Erythroblast (primary cell): ENCODE results near the gene MAP2.

ENCODE experiments used
- GATA1 ChIP-seq: IDR thresholded peaks from 2 replicates; pipeline ENCODE4 v1.6.1; 2011; ENCODE audit warnings: low read depth, mild to moderate bottlenecking, control low read depth, low read length, moderate library complexity
- POLR2A ChIP-seq: IDR thresholded peaks from 2 replicates; pipeline ENCODE4 v1.6.1; 2011; ENCODE audit warnings: mild to moderate bottlenecking, low read length

- no peak for TF ChIP-seq POLR2A
- no peak for TF ChIP-seq GATA1
Observed at GRCh38 chr2:209451209-209451834, 27.5 kb downstream of the MAP2 start.
